Calu3 (cell line): ENCODE measurements around the gene ARHGEF10L. TPM values are rescaled to one million over a fixed set of nuclear protein-coding genes. Genes with fewer than 3 reads are reported as not detected.

Source experiments
- BruUV-seq: library from RNA; stranded (reverse); fragments of 400-500 nt; replicated peaks from 2 replicates; lab custom pipeline; 2021; lab: Mats Ljungman, UMichigan
- CTCF ChIA-PET: fragments of 300-600 bp; sonication (Branson Sonifier 250); formaldehyde crosslinking; loops from one replicate; lab custom pipeline; 2022; ENCODE audit warnings: antibody characterized with exemption; lab: Charles Lee
- DNase-seq: peaks from one replicate; pipeline ENCODE4 v3.0.0; 2022
- H3K27ac Mint-ChIP-seq: one replicate; pipeline ENCODE4 v1.8.0; 2022; ENCODE audit warnings: mixed read lengths; ENCODE audit not compliant: unreplicated experiment
- H3K27me3 Mint-ChIP-seq: one replicate; pipeline ENCODE4 v1.8.0; 2022; ENCODE audit warnings: mixed read lengths; ENCODE audit not compliant: unreplicated experiment
- H3K36me3 Mint-ChIP-seq: one replicate; pipeline ENCODE4 v1.8.0; 2022; ENCODE audit warnings: mild to moderate bottlenecking, moderate library complexity, mixed read lengths; ENCODE audit not compliant: insufficient read depth, unreplicated experiment
- H3K4me1 Mint-ChIP-seq: one replicate; pipeline ENCODE4 v1.8.0; 2022; ENCODE audit warnings: mild to moderate bottlenecking, low read depth, mixed read lengths; ENCODE audit not compliant: unreplicated experiment
- H3K4me3 Mint-ChIP-seq: one replicate; pipeline ENCODE4 v1.8.0; 2022; ENCODE audit warnings: mild to moderate bottlenecking, low read depth, moderate library complexity, mixed read lengths; ENCODE audit not compliant: unreplicated experiment
- H3K9me3 Mint-ChIP-seq: one replicate; pipeline ENCODE4 v1.8.0; 2022; ENCODE audit warnings: low read depth, mixed read lengths; ENCODE audit not compliant: unreplicated experiment
- intact Hi-C: fragments of 100-400 bp; cut with micrococcal nuclease; formaldehyde crosslinking; loops from one replicate; pipeline ENCODE4 v1.10.0; 2022; ENCODE audit not compliant: unreplicated experiment
- total RNA-seq: library from RNA; stranded (reverse); gene quantifications from 2 replicates; pipeline ENCODE4 v1.2.3, GENCODE V29; 2022
- TF ChIP-seq, protein P1 (sequence below): fragments of 200-600 bp; IDR thresholded peaks from one replicate; pipeline ENCODE4 v1.8.0; 2022; ENCODE audit warnings: antibody characterized with exemption; ENCODE audit not compliant: unreplicated experiment

The ARHGEF10L gene
- total RNA-seq, 1 experiment from 2014 or later = 20.1 TPM

DNA sequence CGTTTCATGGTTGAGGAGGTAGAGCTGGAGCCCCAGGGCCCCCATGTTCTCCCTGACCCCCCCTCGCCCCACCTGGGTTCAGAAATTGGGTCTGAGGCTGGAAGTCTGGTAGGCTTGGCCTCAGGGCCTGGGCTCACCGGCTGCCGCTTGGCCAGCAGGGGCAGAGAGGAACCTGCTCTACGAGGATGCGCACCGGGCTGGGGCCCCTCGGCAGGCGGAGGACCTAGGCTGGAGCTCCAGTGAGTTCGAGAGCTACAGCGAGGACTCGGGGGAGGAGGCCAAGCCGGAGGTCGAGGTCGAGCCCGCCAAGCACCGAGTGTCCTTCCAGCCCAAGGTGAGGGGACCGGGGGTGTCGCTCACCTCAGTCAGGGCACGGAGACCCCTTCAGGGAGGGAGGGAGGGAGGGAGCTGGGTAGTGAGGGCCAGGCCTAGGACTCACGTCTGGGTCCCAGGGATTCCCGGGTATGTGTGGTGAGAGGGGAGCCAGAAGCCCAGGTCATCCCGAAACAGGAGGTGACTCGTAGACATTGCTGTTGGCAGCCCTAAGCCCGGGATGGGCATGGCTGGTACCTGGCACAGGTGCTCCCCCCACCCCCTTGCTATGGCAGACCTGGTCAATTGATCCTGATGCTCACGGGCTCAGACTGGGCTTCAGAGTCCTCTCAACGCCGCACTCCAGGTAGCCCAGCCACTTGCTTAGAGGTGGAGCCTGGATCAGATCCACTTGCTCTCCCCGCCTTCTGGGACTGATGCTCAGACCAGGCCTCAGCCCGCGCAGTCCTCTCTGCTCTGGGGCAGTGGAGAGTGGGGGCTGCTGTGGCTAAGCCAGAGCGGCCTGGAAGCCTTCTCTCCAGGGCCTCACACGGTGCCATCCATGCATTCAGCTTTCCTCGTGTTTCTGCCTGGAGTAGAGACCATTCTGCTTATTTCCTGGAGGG is 68.4 kb downstream of the ARHGEF10L start:
- intact Hi-C loops = loop anchor here (1.0 to 2.0 kb wide), 2 partner anchors 106 to 113 kb away; no protein-coding TSS in a partner anchor

DNA sequence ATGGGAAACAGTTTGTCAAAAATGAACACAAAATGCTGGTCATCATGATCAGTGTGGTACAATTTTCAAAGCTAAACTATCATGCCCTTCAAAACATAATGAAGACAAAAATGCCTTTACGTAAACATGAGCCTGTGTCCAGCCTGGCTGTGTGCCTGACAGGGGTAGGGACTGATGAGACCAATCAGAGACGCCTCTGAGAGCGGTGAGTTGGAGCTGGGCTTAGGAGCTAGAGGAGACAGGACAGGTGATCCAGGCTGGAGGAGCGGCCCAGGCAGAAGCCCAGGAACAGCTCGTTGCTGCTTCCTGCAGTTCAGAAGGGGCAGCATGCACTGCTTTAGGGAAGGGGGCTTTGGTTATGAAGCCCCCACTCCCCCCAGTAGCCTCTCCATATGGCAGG is 70.0 kb downstream of the ARHGEF10L start:
- Mint-ChIP-seq H3K9me3 (no peaks in the 10 kb centered on the region), H3K36me3 (no peaks in the 10 kb centered on the region), H3K4me3 (no peak overlapping the region), H3K4me1 (peaks cover 7% of the 10 kb centered on the region), H3K27me3 (no peaks in the 10 kb centered on the region), H3K27ac (no peak overlapping the region)
- TF ChIP-seq, protein P1, sequence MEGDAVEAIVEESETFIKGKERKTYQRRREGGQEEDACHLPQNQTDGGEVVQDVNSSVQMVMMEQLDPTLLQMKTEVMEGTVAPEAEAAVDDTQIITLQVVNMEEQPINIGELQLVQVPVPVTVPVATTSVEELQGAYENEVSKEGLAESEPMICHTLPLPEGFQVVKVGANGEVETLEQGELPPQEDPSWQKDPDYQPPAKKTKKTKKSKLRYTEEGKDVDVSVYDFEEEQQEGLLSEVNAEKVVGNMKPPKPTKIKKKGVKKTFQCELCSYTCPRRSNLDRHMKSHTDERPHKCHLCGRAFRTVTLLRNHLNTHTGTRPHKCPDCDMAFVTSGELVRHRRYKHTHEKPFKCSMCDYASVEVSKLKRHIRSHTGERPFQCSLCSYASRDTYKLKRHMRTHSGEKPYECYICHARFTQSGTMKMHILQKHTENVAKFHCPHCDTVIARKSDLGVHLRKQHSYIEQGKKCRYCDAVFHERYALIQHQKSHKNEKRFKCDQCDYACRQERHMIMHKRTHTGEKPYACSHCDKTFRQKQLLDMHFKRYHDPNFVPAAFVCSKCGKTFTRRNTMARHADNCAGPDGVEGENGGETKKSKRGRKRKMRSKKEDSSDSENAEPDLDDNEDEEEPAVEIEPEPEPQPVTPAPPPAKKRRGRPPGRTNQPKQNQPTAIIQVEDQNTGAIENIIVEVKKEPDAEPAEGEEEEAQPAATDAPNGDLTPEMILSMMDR = no peak
- BruUV-seq = no TSS peak
- DNase-seq = no peak
- intact Hi-C loops = no loop called here
- CTCF ChIA-PET = no interaction called here

More for the DNA sequence above, 68.4 kb downstream of the ARHGEF10L start:
- CTCF ChIA-PET = interaction anchor here (1.3 to 2.2 kb wide), 5 partner anchors 54 to 113 kb away, joined by 3 to 40 read pairs (median 5); no protein-coding TSS in a partner anchor
- Mint-ChIP-seq H3K4me1 (peaks cover 7% of the 10 kb centered on the region), H3K27ac (no peak overlapping the region), H3K27me3 (no peaks in the 10 kb centered on the region), H3K9me3 (no peaks in the 10 kb centered on the region), H3K36me3 (no peaks in the 10 kb centered on the region), H3K4me3 (no peak overlapping the region)
- TF ChIP-seq, protein P1 = no peak
- no peak for DNase-seq
- BruUV-seq = no TSS peak

DNA sequence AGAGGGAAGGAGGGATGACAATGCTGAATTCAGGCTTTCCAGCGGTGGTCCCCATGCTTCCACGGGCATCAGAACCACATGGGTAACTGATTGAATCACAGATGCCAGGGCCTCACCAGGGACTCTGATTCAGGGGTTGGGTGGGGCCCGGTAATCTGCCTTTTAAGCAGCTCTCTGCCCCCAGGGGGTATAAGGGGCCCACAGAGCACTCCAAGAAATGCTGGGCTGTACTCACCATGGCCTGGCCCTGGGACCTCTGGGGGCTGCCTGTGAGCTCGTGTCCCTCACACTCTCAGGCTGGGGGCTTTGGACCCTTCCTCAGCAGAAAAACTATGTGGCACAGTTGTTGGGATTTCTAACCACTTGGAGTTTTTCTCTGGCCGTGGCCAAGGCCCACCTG is 70.6 kb downstream of the ARHGEF10L start:
- no peaks in the 10 kb centered on the region for H3K27me3 Mint-ChIP-seq
- TF ChIP-seq, protein P1 = no peak
- no peaks in the 10 kb centered on the region for H3K9me3 Mint-ChIP-seq
- intact Hi-C loops = no loop called here
- H3K4me3 Mint-ChIP-seq = no peak overlapping the region
- no peaks in the 10 kb centered on the region for H3K36me3 Mint-ChIP-seq
- CTCF ChIA-PET = interaction anchor here (0.6 kb wide), 1 partner anchor 41 kb away, joined by 3 read pairs; no protein-coding TSS in a partner anchor
- no peak for DNase-seq
- no TSS peak for BruUV-seq
- peaks cover 7% of the 10 kb centered on the region for H3K4me1 Mint-ChIP-seq
- H3K27ac Mint-ChIP-seq = no peak overlapping the region

DNA sequence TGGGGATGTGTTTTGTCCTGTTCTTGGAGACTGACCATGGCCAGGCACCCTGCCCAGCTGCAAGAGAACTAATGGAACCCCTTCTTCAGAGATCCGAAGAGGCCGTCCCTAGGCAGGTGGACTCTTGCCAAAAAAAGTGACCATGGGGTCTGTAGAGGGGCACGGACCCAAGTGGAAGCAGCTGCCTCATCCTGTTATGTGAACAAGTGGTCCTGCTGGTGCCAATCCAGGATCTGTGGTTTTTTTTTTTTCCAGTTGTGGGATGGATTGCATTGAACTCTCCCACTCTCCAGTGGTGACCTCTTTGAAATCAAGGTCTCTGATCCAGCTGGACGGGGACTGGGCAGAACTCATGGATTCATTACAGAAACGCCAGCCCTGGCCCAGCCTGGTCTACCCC is 71.2 kb downstream of the ARHGEF10L start:
- Mint-ChIP-seq H3K36me3 (no peaks in the 10 kb centered on the region), H3K27me3 (no peaks in the 10 kb centered on the region), H3K4me1 (peaks cover 7% of the 10 kb centered on the region), H3K9me3 (no peaks in the 10 kb centered on the region), H3K4me3 (no peak overlapping the region), H3K27ac (no peak overlapping the region)
- no peak for DNase-seq
- CTCF ChIA-PET = interaction anchor here (0.6 kb wide), 1 partner anchor 41 kb away, joined by 3 read pairs; no protein-coding TSS in a partner anchor
- no TSS peak for BruUV-seq
- intact Hi-C loops = no loop called here
- TF ChIP-seq, protein P1 = no peak
